Dermis blood vessel endothelial cell (primary cell): ENCODE results near the gene OTOP2. TPM values are rescaled to one million over a fixed set of nuclear protein-coding genes. Genes with fewer than 3 reads are reported as not detected.

Experiments
- DNase-seq: peaks from one replicate; pipeline ENCODE4 v3.0.0; 2010
- total RNA-seq: library from RNA; depleted of rRNA; stranded (reverse); fragments of >200 nt; gene quantifications from 2 replicates; pipeline ENCODE4 v1.2.3, GENCODE V29; 2014

Gene OTOP2, protein sequence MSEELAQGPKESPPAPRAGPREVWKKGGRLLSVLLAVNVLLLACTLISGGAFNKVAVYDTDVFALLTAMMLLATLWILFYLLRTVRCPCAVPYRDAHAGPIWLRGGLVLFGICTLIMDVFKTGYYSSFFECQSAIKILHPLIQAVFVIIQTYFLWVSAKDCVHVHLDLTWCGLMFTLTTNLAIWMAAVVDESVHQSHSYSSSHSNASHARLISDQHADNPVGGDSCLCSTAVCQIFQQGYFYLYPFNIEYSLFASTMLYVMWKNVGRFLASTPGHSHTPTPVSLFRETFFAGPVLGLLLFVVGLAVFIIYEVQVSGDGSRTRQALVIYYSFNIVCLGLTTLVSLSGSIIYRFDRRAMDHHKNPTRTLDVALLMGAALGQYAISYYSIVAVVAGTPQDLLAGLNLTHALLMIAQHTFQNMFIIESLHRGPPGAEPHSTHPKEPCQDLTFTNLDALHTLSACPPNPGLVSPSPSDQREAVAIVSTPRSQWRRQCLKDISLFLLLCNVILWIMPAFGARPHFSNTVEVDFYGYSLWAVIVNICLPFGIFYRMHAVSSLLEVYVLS
- total RNA-seq, result not detected in 2 replicates

DNA sequence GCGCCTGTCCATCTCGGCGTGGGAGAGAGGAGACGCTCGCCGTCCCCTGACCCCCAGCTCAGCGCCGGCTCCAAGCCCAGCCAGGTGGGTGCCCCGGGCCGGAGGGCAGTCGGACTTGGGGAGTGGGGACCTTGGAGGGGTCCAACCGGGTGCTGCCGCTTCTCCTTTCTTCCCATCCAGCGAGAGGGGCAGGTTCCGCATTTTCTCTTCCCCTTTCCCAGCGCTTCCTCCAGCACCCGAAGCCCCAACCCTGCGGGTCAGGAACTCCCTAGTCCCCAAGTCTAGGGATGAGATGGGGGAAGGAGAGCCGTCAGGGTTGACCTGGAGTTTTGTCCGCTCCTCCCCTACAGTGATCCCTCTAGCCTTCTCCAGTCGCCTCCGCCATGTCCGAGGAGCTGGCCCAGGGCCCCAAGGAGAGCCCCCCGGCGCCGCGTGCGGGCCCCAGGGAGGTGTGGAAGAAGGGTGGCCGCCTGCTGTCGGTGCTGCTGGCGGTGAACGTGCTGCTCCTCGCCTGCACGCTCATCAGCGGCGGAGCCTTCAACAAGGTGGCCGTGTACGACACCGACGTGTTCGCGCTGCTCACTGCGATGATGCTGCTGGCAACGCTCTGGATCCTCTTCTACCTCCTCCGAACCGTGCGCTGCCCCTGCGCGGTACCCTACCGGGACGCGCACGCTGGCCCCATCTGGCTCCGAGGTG is at the start of gene OTOP2:
Gene OTOP2 (plus strand): TSS at position 24 of the 699 bp plus-strand sequence. CDS start 360 bp downstream, at position 384.
- no peak for DNase-seq

DNA sequence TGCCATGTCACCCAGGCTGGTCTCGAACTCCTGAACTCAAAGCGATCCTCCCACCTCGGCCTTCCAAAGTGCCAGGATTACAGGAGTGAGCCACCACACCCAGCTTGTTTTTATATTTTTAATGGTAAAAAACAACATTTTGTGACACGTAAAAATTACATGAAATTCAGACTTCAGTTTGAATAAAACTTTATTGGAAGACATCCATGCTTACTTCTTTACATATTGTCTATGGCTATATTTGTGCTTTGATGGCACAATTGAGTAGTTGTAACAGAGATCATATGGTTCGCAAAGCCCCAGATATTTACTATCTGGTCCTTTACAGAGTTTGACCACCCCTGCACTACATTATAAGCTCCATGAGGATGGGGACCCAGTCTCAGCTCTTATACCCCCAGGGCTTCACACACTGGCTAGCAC is 49.4 kb upstream of the OTOP2 start:
- no peak for DNase-seq

DNA sequence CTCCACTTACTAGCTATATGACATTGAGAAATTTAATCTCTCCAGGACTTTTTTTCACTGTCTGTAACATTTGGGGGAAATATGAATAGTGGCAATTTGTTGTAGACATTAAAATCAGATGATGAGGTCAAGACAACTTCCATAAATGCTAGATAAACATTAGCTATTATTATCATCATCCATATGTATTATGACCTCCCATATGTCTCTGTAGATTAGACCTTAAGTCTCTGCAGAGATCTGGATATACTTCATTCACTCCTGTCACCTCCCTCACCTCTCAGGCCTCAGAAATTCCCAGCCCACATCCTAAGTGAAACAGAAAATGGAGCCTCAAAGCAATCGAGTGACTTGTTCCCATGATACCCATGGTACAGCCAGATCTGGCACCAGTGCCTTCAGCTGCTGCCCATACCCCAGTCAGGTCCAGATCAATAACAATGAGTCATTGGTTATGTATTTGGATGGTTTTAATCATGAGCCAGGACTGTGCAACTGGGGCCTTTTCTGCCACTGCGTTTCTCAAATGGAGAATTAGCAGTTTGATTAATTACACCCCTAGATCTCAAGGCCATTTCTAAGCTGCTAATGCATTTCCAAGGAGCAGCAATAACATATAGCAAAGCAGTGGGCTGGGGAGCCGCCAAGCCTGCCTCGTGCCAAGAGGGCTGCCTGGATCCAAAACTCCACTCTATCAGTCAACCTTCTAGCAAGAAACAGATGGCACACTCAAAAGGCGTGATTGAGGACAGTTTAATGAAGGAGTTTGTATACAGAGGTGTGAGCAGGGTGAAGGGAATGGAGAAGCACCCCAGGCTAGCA is 48.7 kb upstream of the OTOP2 start:
- DNase-seq, result no peak

DNA sequence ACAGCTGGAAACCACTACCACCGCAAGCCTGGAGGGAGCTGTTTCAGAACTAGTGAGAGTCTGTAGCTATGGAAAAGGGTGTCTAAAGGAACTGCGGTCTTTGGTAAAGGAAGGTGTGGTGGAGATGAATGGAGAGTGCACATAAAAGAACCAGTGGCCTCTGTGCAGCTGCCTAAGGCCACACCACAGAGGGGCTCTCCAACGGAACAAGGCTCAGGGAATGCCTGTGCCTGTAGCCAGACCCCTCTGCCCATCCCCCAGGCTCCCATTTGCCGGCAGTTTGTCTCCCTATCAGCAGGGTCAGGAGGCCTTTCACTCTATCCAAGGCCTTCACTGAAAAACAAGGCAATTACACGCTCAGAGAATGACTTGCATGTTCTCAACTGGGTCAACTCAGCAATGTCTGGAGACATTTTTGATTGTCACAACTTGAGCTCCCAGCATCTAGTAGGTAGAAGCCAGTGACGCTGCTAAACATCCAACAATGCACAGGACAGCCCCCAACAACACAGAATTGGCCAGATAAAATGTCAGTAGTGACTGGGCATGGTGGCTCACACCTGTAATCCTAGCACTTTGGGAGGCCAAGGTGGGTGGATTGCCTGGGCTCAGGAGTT is 48.0 kb upstream of the OTOP2 start:
- no peak for DNase-seq

DNA sequence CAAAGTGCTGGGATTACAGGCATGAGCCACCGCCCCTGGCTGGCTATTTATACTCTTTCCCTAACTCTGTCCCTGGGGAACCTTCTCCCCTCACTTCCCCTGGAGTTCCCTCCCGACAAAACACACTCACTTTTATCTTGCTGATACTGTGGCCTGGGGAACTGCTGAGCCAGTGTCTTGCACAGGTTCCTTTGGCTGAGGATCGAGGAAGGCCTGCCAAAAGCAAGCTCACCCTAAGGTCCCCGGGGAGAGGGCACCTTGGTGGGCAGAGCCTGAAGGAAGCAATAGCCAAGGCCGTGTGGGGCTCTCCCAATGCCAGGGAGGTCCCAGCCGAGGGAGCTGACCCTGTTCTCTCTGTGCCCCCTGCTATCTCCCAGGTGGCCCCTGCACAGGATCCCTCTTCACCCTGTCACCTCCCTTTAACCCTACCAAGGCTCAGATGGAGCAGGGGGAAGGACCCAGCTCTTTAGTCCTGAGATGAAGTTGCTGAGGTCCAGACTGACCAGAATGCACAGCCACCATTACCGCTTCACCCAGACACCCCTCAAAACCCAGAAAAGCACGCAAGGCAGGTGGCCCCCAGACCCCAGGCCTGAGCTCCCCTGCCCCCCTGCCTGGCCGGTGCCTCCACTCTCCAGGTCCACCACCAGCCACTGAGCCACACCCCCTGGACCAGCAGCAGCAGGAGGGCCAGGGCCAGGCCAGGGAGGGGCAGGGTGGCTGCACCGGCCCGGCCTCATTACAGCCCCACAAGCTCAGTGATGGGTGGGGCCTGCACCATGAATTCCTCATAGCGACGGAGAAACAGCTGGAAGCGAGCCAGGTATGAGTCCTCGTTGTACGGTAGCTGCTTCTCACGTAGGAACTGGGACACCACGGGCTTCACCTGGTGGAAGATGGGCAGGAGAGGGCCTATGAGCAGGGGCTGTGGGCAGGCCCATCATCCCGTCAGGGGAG is 46.2 kb upstream of the OTOP2 start:
- DNase-seq, result no peak

DNA sequence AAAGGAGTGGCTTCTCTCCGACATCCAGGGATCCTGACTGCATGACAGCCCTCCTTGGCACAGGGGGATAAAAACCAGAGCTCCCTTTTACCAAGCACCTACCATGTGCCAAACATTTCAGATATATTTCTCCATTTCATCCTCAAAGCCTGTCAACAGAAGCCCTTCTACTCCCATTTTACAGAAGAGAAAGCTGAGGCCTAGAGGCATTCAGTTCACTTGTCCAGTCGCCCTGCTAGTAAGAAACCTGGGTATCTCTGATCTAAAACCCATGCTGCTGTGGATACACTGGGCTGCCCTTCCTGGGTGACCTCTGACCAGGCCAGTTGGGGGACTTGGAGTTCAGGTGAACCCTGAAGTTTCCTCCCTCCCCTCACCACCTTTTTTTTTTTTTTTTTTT is 45.4 kb upstream of the OTOP2 start:
- DNase-seq, result no peak

DNA sequence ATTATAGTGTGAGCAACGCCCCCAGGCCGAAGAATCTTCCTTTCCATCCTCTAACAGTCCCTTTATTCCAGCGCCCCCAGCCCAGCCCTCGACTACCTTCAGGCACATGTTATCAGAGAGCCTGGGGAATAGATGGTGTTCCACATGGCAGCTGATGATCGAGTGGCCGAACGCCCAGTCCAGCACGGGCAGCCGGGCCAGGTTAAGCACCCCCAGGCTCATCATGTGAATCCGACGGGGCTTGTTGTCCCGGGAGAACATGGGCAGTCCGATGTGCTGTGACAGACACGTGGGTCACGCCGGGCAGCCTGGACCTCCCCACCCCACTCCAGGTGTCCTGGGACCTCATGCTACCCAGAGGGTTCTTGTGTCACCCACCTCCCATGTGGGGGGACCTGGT is 44.8 kb upstream of the OTOP2 start:
- DNase-seq, result no peak

DNA sequence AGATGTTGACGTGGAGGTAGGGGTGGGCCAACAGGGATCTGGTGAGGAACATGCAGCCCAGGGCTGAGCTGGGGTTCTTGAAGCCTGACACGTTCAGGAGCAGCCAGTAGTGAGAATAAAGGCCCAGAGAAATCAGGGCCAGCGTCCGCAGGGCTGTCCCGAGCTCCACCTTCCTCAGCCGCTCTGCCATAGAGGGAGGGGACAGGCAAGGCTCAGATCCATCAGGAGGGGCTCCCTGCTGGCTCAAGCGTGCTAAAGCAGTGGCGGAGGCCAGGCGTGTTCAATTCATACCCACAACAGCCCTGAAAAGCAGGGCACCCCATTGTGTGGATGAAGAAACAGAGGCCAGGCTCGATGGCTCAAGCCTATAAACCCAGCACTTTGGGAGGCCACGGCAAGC is 43.0 kb upstream of the OTOP2 start:
- no peak for DNase-seq

DNA sequence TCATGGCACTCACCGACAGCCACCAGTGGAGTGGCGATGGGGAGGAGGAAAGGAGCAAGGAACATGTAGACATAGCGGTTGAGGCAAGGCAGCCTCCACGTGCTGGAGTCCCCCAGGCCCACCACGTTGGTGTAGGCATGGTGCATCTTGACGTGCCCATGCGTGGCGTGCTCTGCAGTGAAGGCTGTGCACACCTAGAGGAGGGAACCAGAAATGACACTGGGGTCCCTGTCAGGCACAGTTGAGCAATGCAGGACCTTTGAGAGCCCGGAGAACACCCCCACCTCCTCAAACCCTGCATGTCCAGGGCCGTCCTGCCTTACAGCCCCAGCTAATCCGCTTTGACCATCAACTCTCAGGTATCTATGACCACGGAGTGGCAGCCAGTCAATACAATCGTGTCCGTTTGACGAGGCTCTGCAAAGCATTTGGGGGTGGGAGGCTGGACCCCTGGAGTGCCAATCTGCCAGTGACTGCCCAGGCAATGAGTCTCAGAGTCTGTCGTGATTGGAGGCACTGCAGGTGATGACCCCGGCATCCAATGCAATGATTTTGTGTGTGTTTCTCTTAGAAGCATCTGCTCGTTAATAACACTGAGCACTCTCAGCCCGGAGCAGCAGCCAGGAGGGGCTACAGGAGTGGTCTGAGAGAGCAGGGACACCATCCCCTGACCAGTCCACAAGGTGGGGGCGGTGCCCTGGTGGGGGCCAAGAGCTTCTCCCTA is 41.4 kb upstream of the OTOP2 start:
- no peak for DNase-seq

DNA sequence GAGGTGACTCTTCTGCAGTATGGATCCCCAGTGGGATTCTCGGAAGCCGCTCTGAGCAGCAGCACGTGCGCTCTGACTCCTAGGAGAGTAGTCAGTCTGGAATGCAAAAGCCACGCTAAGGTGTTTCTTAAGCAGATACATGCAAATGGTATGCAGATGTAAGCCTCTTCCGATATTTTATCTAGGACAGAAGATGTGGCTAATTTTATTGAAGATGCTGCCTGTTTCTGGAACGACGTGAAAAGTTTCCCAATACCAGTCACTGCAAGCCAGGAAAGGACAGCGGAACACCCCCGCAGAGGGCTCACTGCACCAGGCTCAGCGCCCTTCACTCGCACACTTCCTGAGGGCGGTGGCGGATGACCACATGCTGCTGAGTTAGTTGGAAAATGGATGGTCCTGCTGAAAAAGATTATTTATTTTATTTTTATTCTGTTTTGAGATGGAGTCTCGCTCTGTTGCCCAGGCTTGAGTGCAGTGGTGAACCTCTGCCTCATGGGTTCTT is 40.8 kb upstream of the OTOP2 start:
- DNase-seq, result peak; percentile 33

DNA sequence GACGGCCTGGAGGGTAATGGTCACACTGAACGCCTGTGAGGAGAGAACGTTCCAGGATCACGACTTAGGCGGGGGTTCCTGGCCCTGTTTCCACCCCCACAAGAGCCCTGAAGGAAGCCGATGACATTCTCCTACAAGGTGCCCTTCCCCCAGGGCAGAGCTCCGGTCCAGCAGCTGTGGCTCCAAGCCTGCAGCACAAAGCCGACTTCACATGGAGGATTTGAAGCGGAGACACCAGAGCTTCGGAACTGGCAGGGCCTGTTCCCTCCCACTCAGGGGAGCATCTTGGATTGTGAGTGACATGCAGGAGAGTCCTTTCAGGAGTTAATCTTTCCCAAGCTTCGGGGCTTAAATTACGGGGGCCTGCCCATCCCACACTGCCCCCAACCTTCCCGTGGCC is 35.6 kb upstream of the OTOP2 start:
- DNase-seq, result no peak

DNA sequence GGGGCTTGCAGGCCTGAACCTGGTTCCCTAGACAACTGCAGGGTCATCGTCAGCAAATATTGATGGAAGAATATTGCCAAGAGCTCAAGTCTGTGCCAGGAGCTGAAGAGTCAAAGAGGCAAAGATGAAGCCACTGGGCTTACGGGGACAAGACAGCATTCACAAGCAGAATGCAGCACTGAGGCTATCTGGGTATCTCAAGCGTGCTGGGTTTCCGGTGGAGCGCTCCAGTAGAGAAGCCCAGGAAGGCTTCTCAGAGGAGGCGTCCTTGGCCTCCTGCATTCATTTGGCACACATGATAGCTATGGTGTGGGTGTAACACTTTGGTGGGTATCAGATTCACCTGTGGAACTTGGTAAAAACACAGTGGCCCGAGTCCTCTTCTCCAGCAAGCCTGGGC is 33.5 kb upstream of the OTOP2 start:
- no peak for DNase-seq

DNA sequence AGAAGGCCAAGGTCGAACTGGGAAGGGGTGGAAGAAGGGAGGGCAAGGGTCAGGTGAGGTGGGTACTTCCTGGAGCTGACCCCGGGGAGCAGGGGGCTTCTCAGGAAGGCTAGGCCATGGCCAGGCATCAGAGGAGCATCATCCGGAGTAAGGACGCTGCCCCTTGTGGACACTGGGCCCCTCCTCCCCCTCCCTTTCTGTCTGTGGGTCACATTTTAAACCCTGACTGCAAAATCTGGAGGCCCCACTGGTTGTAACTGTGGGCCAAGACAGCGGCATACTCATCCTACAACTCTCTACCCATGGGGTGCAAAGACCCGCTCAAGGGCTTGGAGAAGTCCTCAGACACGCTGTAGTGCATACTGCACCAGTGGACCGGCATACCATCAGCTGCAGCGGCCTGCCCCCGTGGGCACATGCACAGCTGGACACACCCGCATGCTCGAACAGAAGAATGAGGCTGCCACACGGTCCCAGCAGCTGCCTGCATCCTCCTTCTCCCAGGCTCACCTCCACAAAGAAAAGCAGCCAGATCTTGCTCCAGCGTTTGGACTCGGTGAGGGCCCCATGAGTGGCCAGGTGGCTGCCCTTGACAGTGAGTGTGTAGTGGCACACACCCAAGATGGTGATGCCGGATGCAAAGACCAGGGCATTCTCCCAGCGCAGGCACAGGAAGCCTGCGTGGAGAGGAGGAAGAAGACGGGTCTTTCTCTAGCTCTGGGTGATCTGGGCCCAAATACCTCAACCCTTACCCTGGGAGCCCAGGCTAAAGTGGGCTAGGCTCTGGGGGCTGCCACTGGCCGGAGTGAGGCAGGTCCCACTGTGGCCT is 31.8 kb upstream of the OTOP2 start:
- no peak for DNase-seq

DNA sequence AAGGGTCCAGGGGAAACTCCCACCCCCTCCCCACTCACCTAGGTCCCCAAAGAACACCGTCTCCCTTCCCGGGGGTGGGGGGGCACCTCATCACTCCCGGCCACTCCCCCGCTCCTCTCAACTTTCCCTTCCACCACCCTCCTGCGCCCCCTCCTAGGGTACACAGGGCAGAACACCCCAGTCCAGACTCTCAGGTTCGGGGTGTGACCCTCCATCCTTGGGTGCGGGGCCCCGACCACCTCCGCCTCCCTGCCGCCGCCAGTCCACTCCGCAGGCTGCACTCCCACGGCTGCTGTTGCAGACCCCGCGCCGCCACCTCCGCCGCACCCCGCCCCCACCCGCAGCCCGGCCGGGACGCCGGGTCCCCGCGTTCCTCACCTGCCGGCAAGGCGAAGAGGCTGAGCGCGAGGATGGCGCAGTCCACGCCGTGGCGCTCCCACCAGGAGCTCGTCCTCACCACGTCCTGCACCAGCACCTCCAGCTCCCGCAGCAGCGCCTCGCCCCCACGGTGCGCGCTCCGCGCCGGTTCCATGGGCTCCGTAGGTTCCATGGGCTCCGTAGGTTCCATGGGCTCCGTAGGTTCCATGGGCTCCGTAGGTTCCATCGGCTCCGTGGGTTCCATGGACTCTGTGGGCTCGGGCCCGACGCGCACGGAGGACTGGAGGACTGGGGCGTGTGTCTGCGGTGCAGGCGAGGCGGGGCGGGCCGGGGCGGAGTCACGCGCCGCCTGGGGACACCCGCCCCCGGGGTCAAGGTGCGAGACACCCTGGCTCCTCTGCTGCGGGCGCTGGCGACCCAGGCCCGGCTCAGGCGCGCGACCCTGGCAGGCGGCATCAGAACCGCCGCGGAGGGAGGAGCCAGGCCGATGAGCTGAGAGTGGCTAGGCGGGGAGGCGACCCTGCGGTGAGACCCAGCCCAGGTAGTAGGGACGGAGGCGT is 30.8 kb upstream of the OTOP2 start, which contains the start of gene FADS6:
Gene FADS6 (minus strand): TSS at position 660 of the 938 bp plus-strand sequence. CDS start 38 bp downstream, at position 622.
- no peak for DNase-seq

DNA sequence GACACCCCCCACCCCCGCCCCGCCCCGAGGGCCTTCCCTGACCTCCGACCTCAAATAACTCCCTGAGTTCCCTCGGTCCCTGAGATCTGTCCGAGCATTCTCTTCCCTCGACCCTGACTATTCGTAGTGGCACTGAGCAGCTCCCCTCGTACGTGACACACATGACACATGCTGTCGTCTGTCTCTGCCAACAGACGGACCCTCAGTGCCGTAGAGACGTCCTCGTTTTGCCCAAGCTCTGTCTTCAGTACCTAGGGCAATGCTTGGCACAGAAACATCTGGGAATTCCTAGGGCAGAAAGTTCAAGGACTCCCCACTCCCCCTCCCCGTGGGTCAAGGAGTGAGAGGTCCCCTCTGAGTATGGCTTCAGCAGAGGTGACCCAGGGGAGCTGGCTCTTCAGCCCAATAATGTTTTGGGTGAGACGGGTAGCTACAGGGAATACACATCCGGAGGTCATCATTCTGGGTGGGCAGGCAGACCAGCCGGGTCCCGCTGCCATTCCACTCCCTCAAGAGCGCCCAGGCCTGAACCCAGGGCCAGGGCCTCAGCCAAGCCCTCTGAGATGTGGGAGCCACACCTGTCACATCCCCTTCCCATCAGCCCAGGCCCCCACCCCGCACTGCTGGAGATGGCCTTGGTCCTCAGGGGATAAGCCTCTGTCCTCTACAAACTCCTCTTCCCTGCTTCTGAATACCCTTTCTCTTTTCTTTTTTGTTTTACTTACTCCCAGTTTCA is 30.0 kb upstream of the OTOP2 start:
- DNase-seq, result no peak

DNA sequence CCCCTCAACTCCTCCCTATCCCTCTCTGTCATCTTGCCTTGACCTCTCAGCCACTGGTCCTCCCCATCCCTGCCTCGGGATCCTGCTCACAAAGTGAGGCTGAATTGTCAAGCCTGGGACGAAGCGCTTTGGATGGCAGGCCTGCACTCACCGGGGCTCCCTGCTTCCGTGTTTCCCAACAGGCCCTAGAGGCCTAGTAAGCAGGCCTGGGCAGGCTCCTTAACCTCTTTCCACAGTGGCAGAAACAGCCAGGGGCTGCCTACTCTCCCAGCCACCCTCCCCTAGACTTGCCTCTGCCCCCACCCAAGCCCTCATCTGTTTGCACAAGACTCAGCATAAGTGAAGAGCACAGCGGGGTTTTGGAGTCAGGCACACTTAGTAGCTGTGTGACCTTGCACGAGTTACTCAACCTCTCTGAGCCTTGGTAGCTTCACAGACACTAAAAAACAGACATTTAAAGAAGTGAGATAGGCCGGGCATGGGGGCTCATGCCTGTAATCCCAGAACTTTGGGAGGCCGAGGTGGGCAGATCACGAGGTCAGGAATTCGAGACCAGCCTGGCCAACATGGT is 25.6 kb upstream of the OTOP2 start:
- no peak for DNase-seq

DNA sequence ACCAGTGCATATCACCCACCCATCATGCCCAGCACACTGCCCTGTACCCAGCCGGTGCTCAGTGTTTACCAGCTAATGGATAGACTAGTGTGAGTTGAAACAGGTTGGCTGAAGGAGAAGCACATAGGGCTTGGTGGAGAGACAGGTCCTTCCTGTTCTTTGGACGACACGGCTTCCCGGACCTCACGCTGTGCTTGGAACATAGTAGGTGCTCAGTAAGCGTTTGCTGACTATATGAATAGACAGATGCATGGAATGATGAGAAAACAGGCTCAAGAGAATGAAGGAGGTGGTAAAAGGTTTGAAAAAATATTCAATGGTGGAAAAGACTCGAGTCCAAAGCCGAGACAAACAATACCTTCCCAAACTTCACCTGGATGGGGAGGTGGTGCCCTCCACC is 23.9 kb upstream of the OTOP2 start:
- DNase-seq, result no peak
